ENCODE data around the gene PTPRH.
"Not testable (repeated sequence)": the region's sequence is repeated elsewhere in the genome, so short reads cannot be mapped to it uniquely, and the experiment has no call there.

PTPRH gene

DNA sequence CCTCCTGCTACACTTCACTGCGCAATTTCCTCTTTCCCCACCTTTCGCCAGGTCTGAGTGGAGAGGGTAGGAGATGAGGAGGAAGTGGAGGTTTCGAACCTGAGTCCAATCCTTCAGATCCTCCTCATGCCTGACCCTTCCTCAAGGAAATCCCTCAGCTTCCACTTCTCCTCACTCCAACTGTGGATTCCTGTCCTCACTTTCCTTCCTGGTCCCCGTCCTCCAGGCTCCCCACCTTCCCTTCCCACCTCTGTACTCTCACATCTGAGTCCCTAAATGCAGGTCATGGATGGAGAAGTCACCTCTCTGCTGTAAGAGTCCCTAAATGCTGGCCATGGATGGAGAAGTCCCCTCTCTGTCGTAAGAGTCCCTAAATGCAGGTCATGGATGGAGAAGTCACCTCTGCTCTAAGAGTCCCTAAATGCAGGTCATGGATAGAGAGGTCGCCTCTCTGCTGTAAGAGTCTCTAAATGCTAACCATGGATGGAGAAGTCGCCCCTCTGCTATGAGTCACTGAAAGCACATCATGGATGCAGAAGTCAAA is 16.2 kb upstream of the PTPRH start:
- H3K36me3 ChIP-seq (replicated peaks) = peaks cover 24% of the 10 kb centered on the region
- no peaks in the 10 kb centered on the region for H3K27me3 ChIP-seq (replicated peaks)
- in situ Hi-C loops (cut with HindIII; ENCODE audit: low pct_ligation_motif_present, low sequenced_read_pairs) = no loop called here
- no peak overlapping the region for H3K4me3 ChIP-seq (ENCODE audit: low read depth, low read length)
- TF ChIP-seq, protein P1, sequence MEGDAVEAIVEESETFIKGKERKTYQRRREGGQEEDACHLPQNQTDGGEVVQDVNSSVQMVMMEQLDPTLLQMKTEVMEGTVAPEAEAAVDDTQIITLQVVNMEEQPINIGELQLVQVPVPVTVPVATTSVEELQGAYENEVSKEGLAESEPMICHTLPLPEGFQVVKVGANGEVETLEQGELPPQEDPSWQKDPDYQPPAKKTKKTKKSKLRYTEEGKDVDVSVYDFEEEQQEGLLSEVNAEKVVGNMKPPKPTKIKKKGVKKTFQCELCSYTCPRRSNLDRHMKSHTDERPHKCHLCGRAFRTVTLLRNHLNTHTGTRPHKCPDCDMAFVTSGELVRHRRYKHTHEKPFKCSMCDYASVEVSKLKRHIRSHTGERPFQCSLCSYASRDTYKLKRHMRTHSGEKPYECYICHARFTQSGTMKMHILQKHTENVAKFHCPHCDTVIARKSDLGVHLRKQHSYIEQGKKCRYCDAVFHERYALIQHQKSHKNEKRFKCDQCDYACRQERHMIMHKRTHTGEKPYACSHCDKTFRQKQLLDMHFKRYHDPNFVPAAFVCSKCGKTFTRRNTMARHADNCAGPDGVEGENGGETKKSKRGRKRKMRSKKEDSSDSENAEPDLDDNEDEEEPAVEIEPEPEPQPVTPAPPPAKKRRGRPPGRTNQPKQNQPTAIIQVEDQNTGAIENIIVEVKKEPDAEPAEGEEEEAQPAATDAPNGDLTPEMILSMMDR (IDR thresholded peaks at IDR 0.05; ENCODE audit: low read depth, low read length, missing control alignments) = no peak
- no peak for DNase-seq
- H3K27ac ChIP-seq = no peak overlapping the region

DNA sequence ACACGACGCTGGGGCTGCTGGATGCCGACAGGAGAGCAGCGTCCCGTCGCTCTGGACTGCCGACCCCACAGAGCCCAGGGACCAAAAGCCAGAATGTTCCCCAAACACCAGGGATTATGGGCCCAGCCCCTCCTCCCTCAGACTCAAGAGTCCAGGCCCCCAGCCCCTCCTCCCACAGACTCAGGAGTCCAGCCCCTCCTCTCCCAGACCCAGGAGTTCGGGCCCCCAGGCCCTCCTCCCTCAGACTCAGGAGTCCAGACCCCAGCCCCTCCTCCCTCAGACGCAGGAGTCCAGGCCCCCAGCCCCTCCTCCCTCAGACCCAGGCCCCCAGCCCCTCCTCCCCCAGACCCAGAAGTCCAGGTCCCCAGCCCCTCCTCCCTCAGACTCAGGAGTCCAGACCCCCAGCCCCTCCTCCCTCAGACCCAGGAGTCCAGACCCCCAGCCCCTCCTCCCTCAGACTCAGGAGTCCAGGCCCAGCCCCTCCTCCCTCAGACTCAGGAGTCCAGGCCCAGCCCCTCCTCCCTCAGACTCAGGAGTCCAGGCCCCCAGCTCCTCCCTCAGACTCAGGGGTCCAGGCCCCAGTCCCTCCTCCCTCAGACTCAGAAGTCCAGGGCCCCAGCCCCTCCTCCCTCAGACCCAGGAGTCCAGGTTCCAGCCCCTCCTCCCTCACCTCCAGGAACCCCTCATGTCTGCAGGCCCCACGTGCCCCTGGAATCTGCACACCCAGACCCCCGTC is 15.5 kb upstream of the PTPRH start:
- H3K4me3 ChIP-seq (ENCODE audit: low read depth, low read length); H3K27me3 ChIP-seq (replicated peaks); in situ Hi-C loops (cut with HindIII; ENCODE audit: low pct_ligation_motif_present, low sequenced_read_pairs); H3K27ac ChIP-seq; DNase-seq: not testable (repeated sequence)
- H3K36me3 ChIP-seq (replicated peaks) = peaks cover 18% of the 10 kb centered on the region

DNA sequence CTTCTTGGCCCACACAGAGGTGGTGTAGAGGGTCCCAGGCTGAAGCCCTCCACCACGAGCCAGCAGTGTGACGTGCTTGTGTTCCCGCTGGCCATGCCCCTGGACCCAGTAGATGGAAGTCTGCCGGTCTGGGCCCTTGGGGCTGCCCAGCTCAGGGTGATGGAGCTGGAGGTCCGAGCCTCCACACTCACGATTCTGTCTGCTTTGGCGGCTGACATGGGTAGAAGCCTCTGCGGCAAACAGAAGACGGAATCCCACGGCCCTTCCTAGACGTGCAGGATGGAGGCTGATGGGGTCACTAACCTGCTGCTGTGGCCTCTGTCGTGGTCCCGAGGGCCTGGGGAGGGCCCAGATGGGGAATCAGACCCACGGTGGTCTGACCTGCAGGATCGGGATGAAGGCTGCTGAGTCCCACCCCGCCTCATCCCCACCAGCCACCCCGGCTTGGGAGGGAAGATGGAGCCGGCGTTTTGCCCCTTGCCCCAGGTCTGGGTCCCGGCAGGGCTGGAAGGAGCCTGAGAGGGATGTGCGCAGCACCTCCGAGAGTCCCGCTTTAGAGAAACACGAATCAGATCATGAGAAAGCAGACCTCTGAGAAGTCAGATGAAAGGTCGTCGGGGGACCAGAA is 14.9 kb upstream of the PTPRH start:
- in situ Hi-C loops (cut with HindIII; ENCODE audit: low pct_ligation_motif_present, low sequenced_read_pairs) = no loop called here
- no peak overlapping the region for H3K27ac ChIP-seq
- peaks cover 15% of the 10 kb centered on the region for H3K36me3 ChIP-seq (replicated peaks)
- no peak overlapping the region for H3K4me3 ChIP-seq (ENCODE audit: low read depth, low read length)
- DNase-seq = no peak
- no peaks in the 10 kb centered on the region for H3K27me3 ChIP-seq (replicated peaks)
- TF ChIP-seq, protein P1 (IDR thresholded peaks at IDR 0.05; ENCODE audit: low read depth, low read length, missing control alignments) = no peak

DNA sequence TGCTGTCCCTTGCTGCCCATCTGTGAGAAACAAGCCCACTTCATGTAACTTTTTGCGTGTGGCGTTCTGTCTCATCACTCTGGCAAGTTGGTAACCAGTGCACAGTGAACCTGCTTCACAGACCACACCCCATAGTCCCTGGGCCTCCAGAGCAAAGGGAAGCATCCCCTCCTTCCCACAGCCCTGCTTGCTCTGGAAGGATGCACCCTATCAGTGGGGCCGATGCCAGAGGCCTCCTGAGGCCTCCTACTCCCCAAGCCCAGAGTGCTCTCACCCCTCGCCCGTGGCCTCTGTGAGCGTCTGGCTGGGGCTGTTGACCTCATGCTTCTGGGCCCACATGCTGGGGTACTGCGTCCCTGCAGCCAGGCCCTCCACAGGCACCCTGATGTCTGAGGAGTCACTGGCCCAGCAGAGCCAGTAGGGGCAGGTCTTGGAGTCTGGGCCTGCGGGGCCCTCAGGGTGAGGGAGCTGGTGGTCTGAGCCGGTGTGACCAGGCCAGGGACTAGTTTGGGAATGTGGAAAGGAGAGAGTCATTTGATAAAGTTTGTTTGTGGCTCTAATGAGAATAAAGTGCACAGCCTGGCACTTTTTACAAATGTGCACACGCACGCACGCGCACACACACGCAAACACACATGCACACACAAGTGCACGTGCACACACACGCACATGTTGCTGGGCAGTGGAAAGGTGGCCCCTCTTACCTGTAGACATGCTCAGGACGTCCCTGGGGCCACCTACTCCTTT is 14.2 kb upstream of the PTPRH start:
- in situ Hi-C loops (cut with HindIII; ENCODE audit: low pct_ligation_motif_present, low sequenced_read_pairs) = no loop called here
- no peak for DNase-seq
- no peak overlapping the region for H3K27ac ChIP-seq
- no peaks in the 10 kb centered on the region for H3K27me3 ChIP-seq (replicated peaks)
- no peak overlapping the region for H3K4me3 ChIP-seq (ENCODE audit: low read depth, low read length)
- TF ChIP-seq, protein P1 (IDR thresholded peaks at IDR 0.05; ENCODE audit: low read depth, low read length, missing control alignments) = no peak
- peaks cover 10% of the 10 kb centered on the region for H3K36me3 ChIP-seq (replicated peaks)

DNA sequence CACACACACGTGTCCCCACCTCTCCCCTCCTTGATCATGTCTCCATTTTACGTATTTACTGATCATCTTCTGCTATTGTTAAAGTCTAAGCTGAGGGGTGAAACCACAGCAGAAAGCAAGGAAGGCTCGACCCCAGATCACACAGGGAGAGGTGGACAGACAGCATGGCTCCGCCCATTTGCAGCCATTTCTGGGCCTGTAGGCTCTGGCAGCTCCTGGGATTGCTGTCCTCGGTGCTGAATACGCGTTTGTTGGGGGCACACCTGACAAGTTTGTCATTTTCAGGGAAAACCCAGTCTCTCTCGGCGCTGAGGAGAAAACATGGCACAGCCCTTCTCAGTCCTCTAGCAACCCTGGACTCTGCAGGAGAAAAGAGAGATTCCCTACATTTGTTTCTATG is 11.2 kb upstream of the PTPRH start:
- DNase-seq = no peak
- TF ChIP-seq, protein P1 (IDR thresholded peaks at IDR 0.05; ENCODE audit: low read depth, low read length, missing control alignments) = no peak
- Histone ChIP-seq H3K27me3 (replicated peaks) (no peaks in the 10 kb centered on the region), H3K36me3 (replicated peaks) (no peaks in the 10 kb centered on the region), H3K27ac (no peak overlapping the region), H3K4me3 (ENCODE audit: low read depth, low read length) (no peak overlapping the region)
- in situ Hi-C loops (cut with HindIII; ENCODE audit: low pct_ligation_motif_present, low sequenced_read_pairs) = no loop called here

All from brain microvascular endothelial cell (primary cell).